GM19455 (cell line): ENCODE measurements around the gene ODAD3.
"Not testable (repeated sequence)": the region's sequence is repeated elsewhere in the genome, so short reads cannot be mapped to it uniquely, and the experiment has no call there.

Source experiments
- ATAC-seq: cut with Tn5 transposase; IDR thresholded peaks from one replicate; pipeline ENCODE4 v1.9.1; 2021; ENCODE audit not compliant: unreplicated experiment

Gene ODAD3

DNA sequence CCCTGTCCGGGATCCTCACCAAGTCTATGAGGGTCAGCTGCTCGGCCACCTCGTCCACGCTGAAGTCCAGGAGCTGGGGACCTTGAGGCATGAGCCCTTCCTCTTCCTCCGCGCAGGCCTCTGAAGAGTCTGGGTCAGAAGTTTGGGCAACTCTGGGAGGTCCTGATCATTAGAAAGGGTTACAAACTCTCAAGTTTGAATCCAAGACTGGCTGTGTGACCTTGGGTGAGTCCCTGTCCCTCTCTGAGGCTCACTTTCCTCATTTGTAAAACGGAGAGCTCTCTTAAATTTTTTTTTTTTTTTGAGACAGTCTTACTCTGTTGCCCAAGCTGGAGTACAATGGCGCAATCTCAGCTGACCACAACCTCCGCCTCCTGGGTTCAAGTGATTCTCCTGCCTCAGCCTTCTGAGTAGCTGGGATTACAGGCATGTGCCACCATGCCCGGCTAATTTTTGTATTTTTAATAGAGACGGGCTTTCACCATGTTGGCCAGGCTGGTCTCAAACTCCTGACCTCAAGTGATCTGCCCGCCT is 28.2 kb downstream of the ODAD3 start:
- not testable (repeated sequence) for ATAC-seq

DNA sequence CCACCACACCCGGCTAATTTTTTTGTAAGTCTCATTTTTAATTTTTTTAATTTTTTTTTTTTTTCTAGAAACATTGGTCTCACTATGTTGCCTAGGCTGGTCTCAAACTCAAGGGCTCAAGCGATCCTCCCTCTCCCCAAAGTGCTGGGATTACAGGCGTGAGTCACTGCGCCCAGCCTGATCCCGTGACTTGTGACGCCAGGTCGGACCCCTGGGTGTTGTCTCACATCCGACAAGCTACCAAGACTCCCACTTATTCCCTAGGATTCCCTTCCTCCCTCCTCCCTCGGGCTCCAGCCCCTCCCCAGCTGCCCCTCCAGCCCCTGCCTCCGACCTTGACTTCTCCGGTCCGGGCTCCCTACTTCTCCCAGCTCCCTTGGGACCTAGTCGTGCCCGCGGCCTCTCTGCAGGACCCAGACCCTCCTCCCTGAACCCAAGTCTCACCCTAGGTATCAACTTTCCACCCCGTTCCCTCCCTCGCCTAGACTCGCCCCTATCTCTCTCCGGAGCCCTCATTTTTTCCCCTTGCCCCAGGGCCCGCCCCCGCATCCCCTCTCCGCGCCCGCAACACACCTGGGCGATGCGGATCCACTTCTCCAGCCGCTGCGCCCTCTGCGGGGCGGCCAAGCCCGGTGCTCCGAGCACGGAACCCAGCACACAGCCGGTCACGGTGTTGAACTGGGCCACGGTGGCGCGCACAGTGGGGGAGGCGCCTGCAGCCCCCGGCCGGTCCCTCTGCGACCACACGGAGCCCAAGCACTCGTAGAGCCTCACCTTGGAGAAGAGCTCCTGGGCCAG is 28.9 kb downstream of the ODAD3 start:
- ATAC-seq = no peak

DNA sequence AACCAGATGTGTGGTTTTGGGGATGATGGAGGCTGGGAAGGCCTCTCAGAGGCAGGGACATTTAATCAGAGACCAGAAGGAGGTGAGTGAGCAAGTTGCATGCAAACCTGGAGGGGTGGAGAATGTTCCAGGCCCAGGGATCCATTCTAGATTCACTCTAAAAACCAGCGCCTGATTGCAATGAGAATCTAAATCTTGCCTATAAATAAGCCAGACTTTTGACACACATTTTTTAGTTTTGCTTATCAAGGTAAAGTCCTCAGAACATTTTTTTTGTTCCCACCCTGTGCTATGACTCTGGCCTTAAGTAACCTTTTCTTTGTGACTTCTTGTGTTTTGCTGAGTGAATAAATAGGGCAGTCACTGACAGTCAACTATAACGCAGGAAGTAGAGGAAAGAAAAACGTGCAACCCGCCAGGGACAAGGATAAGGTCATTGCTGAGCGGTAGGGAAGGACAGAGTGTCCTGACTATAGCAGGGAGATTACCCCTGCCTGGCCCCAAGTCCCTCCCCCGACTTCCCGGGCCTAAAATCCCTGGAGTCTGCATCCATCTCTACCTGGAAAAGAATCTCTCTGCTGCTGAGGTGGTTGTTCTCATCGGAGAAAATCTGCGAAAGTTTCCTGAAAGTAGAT is 30.2 kb downstream of the ODAD3 start:
- ATAC-seq = no peak

DNA sequence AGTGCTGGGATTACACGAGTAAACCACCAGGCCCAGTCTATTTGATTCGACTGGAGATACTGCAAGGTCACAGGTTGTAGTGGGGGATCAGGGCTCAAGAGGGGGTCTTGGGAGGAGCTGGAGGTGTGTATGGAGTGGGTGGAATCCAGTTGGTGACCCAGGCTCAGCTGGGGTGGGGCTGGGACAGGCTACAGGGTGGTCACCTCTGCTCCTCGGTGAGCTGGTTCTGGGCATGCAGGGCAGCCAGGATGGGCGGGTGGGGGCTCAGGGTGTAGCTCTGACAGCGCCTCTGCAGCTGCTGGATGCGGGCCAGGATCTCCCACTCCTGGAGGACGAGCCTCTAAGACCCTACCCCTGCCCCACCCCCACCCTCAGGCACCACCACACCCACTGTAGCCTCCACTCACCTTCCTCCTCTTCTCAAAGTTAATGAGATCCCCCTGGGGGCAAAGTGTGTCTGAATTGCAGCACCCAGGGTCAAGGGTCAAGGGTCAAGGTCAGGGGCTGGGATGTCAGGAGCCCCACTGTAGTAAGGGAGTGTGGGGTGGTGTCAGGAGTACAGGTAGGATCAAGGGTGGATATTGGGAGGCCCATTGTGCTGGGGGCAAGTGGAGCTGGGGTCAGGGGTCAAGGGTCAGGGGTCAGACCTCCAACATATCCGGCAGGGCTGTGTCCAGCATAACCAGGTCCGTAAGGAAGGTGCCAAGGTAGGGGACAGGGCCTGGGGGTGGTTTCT is 32.9 kb downstream of the ODAD3 start:
- no peak for ATAC-seq

DNA sequence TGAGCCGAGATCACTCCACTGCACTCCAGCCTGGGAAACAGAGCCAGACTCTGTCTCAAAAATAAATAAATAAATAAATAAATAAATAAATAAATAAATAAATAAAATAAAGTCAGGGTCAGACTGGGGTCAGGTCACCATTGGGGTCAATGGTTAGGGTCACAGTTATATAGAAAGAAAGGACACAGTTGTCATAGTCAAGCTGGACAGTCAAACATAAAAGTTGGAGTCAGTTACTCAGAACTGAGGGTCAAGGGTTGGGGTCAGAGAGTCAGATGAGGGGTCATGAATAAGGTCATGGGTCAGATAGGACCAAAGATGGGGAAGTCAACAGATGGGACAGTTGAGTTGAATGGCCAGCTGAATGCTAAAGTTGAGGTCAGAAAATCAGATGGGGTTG is 34.1 kb downstream of the ODAD3 start:
- no peak for ATAC-seq

DNA sequence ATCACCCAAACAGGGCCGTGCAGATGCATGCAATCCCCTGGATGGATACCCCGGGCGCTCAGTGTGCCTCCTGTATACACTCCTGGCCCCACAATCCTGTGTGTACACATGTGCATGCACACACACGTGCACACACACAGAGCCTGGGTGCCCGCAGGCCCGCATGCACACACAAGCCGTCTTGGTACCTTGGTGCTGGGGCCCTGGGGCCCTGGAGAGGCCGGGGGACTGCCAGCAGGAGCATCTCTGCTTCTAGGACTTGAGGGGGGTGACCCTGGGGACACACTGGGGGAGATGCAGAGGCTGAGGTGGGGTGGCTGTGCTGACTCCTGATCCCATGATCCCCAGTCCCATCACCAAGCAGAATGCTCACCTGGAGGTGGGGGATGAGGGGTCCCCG is 35.3 kb downstream of the ODAD3 start:
- ATAC-seq = no peak

DNA sequence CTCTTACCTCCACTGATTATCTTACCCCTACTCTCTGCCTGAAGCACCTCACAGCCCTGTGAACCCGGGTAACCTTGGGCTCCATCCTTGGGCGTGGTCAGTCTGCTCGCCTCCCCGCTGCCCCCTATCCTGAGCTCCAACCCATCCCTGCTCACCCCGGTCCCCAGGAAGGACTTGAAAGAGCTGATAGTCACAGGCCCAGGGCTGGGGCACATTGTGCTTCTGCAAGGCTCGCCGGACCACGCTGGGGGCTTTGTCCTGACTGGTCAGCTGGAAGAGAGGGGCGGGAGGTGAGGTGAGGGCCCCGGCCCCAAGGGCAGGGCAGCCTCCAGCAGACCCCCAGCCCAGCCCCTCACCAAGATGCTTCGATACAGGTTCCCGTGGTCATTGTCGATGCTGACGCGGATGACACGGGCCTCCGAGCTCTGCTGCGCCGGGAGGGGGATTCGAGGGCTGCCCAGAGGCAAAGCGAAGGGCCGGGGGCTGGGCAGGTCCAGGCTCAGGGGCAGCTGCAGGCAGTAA is 37.8 kb downstream of the ODAD3 start:
- no peak for ATAC-seq

DNA sequence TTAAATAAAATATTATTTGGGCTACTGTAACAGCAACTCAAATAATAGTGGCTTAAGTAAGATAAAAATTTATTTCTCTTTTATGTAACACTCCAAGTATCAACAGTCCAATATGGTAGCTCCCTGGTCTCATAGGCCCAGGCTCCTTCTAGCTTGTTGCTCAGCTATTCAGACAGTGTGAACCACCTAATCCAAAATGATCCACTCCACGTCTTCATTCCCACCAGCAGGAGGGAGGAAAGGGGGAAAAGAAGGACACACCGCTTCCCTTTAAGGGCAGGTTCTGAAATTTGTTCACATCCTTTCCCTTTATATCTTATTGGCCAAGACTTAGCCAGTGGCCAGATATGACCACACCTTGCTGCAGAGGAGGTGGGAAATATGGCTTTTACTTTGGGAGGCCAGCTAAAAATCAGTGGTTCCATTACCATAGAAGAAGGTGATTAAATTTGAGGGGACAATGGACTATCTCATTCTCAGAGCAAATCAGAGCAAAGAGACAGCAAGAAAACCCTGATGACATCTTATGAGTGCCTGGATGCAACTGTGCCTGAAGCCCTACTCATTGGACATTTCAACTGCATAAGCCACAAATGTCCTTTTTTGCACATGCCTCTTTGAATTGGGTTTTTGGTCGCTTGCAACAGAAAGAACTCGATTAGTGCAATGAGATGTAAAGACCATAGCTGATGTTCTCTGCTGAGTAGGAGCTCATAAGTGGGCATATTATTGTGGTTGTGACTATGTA is 43.8 kb downstream of the ODAD3 start:
- ATAC-seq = no peak

DNA sequence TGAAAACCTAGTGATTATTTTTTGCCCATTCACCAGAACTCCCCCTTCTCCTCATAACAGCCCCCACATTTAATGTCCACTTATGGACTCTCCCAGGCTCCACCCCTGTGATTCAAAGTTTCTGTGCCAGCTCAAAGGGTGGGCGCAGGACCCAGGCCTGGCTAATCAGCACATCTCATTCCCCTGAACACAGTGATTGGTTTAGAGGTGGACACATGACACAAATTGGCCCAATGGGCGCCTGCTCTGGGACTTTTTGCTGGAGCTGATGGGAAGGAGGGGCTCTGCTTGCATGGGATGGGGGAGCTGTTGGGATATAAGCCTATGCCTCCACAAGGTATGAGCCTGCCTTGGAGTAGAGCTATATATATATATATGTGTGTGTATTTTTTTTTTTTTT is 44.6 kb downstream of the ODAD3 start:
- no peak for ATAC-seq

DNA sequence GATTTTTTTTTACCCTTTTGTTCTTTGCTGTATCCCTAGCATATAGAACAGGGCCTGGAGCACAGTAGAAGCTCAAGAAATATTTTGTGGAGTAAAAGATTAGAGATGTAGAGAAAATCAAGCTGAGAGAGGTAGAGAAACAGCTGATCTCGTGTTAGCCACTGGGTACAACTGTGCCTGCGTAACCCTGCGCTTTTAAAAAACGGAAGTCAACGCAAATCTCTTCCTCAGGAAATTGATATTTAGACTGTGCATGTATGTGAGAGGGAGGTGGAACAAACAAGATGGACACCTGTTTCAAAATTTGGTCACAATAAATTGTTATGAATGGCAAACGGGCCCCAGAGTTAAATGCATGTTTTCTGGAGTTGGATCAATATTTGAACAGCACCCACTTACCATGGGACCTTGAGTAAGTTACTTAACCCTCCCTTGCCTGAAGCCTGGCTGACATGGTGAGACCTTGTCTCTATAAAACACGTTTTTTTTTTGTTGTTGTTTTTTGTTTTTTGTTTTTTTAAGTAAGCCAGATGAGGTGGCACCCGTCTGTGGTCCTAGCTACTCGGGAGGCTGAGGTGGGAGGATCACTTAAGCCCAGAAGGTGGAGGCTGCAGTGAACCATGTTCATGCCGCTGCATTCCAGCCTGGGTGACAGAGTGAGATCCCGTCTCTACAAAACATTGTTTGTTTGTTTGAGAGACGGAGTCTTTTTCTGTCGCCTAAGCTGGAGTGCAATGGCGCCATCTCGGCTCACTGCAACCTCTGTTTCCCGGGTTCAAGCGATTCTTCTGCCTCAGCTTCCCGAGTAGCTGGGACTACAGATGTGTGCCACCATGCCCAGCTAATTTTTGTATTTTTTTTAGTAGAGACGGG is 47.5 kb downstream of the ODAD3 start:
- no peak for ATAC-seq

DNA sequence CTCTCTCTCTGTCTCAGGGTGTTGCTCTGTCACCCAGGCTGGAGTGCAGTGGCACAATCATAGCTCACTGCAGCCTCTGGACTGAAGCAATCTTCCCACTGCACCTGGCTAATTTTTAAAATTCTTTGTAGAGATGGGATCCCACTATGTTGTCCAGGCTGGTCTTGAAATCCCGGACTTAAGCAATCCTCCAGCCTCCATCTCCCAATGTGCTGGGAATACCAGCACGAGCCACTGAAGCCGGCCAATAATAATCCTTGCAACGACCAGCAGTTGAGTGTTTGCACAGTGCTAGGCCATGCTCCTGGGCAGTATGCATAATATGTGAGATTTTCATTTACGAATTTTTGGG is 50.2 kb downstream of the ODAD3 start:
- no peak for ATAC-seq

DNA sequence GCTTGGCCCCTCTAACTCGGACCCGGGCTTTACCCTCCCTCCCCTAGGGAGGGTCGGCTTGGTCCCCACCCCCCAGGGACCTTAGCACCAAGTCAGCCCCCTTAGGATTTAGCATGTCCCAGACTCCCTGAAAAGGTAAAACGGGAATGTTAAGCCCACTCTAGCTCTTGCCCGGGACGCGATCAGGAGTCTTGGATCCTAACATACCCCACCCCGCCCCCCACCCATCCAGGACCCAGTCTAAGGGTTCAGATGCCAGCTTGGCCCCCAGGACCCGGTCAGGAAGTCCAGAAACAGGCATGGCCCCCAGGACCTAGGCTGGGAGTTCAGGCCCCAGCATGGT is 51.2 kb downstream of the ODAD3 start:
- no peak for ATAC-seq

DNA sequence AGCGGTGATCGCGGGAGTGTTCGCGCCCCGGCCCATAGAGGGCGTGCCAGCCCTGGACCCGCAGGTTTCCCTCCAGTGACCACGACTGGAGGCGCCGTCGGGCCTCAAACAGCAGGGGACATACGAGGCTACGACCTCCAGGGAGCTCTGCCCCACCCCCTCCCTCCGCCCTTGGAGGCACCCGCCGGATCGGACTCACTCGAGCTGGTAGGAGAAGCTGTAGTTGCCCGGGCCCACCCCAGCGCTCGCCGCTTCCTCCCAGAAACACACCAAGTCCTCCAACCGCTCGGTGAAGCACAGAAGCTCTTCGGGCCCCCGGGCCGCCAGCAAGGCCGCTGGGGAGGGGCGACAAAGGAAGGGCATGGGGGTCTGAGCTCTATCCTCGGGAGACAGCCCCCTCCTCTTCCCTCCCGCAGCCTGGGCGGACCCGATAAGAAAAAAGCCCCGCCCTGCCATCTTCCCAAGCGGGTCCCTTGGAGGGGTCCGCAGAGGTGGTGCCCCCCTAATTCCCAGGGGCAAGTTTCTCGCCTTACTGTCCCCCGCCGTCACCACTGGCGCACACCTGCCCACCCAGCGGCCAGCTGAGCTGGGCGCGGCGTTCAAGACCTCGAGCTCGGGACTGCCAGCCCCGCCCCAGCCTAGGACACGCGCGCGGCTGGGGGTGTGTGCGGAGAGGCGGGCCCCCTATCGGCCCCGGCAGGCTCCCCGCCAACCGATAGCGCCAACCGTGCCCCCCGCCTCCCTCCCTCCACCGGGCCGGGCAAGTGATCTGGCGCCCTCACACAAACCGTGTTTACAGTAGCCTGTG is 51.8 kb downstream of the ODAD3 start:
- no peak for ATAC-seq

DNA sequence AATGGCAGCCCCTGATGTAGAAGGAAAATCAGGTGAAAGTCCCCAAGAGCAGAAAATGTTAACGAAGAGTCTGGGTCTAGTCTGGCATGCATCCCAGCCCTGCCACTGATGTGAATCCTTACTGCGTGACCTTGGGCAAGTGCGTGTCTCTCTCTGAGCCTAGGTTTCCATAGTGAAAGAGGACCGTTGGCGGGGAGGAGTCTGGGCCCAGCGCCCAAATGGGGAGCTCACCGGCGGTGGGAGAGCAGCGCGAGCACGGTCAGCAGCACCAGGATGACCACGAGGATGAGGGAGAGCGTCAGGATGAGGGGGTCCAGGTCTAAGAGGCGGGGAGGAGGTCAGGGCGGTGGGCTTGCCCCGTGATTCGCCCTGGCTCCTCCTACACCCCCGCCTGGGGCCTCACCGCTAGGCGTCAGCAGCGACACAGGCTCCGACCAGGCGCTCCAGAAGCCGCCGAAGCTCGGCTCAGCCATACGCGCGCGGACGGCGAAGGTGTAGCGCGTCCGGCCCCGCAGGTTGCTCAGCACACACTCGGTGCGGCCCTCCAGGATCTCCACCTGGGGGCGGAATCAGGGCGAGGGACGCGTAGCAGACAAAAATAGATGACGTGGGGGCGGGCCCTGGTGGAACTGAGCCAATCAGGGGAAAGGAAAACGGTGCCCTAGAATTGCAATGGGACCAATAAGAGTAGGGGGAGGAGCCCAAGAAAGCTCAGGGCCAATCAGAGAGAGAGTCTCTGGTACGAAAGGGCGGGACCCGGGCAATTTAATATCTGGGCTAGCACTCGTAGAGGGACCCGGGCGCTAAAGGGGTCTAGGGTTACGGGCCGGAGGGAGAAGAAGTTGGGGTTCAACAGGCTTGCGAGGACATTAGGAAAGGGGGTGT is 54.0 kb downstream of the ODAD3 start:
- ATAC-seq = peak; percentile 72

DNA sequence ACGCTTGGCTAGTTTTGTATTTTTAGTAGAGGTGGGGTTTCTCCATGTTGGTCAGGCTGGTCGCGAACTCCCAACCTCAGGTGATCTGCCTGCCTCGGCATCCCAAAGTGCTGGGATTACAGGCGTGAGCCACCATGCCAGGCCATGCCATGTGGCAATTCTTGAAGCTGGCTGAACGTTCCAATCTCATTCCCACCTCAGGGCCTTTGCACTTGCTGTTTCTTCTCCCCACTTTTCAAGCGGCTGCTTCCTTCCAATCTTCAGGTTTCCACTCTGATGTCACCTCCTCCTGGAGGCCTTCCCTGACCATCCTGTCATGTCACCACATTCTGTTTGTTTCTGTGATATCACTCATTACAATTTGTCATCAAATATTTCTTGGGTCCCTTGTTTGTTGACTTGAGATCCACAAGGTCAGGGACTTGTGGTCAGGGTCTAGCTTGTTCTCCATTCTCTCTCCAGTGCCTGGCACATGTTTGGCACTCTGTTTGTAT is 55.0 kb downstream of the ODAD3 start:
- no peak for ATAC-seq

DNA sequence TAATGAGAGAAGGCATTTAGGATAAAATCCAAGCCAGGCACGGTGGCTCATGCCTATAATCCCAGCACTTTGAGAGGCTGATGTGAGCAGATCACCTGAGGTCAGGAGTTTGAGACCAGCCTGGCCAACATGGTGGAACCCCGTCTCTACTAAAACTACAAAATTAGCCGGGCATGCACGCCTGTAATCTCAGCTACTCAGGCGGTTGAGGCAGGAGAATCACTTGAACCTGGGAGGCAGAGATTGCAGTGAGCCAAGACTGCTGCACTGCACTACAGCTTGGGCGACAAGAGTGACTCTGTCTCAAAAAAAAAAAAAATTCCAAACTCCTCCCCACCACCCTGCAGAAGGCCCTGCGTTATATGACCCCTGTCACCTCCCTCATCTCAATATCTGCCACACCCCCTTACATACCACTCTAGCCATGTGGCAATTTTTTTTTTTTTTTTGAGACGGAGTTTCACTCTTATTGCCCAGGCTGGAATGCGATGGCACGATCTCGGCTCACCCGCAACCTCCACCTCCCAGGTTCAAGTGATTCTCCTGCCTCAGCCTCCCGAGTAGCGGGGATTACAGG is 55.6 kb downstream of the ODAD3 start:
- not testable (repeated sequence) for ATAC-seq

DNA sequence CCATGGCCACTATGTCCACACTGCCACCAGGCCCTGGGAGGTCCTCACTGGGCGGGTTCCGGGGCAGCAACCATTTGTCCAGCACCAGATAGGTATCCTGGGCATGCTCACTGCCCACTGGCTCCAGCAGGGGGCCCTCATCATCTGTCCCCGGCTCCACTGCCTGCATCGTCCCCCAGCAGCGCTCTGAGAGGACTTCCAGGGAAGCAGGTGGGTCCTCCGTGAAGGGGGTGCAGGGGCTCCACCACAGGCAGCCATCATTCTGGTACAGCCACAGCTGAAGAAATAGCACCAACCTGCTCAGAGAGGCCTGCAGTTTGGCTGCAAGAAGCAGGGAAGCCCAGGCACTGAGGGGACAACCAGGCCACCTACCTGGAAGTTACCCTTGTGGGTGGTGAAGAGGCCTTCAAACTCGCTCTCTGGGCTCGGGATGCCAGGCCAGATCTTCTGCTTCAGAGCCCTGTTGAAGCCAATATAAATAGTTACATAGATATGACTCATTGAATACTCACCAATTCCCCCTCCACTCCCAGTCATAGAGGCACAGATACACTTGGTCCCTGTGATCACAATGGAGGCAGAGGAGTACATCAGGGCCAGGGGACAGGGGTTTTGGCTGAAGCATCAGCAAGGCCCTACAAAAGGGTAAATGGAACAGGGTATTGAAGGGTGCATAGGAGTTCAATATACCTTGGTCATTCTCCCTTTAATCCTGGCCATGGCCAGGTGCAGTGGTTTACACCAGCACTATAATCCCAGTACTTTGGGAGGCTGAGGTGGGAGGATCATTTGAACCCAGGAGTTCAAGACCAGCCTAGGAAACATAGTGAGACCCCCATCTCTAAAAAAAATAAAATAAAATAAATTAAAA is 56.4 kb downstream of the ODAD3 start:
- ATAC-seq = no peak
